GM18508 (cell line): ENCODE data around the gene MYO18A.

Source experiments
- ATAC-seq: cut with Tn5 transposase; IDR thresholded peaks from one replicate; pipeline ENCODE4 v1.9.1; 2021; ENCODE audit warnings: moderate number of reproducible peaks; ENCODE audit not compliant: insufficient read depth, unreplicated experiment

MYO18A gene

DNA sequence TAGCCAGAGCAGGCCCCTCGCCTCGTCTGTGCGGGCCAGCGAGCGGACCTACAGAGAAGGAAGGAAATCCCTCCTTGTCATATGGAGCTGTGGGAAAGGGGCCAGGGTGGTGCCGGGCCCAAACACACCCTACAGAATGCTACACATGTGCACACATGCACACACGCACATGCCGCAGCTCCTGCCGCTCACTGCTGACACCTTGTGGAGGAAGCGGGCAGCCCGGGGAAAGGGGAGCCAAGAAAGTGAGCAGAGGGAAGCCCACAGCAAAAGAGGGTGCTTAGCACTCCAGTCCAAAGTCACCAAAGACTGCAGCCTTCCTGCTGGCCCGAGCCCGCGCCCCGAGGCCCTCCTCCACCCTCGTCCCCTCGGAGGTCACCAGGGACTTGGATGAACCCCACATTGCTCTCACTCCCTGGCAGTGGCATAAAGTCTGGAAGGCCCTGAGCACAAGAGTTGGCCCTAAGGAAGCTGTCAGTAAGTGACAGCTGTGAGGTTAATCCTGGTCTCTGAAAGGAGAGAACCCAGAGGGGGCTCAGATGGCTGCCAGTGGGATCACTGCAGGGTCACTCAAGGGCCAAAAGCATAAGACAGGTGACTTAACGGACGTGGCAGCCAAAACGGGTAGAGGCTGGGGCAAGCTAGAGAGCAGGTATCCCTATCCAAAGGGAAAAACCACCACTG, 68.2 kb downstream of the MYO18A start:
- no peak for ATAC-seq

- ATAC-seq, result no peak
These were observed 69.8 kb downstream of the MYO18A start for GRCh38 chr17:29110372-29110757.

DNA sequence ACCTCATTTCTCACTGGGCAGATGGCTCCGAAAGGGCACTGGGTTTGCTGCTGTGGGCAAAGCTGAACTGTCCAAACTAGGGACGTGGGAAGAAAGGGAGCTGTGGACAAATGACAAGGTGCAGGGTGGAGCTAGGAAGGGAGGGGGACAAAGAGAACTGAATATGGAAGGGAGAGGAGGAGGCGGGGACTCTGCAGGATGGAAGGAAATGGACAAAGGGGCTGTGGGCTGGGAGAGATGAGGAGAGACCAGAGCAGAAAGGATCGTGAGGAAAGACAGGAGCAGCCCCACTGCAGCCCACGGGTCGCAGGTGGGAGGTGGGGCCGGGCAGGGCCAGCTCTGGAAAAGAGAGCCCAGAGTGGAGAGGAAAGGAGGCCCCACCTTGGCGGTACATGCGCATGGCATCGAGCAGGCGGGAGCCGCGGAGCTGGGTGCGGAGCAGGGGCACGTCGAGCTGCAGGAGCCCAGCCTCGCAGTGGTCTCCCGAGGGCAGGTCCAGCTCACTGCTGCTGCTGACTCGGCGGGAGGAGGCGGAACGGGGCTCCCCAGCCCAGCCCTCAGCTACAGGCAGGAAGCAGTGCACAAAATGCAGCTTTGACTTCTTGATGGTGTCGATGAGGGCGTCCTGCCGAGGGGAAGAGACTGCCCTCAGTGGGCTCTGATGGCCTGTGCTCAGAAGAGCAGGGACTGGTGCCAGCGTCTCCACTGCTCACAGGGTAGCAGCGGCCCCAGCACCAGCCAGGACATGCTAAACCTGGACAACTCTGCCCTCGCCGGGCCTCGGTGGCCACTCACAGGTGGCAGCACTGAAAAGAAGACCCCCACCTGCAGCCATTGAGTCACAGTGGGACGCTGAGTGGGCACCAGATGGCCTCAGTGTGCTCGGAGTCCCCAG, 70.5 kb downstream of the MYO18A start:
- ATAC-seq, result no peak

- ATAC-seq, result no peak
These were observed 71.2 kb downstream of the MYO18A start for GRCh38 chr17:29108823-29109476.

- ATAC-seq, result no peak
These were observed 72.0 kb downstream of the MYO18A start for GRCh38 chr17:29107933-29108822.

GRCh38 chr17:29107084-29107483, 73.1 kb downstream of the MYO18A start:
- ATAC-seq, result no peak

GRCh38 chr17:29103341-29103740, 76.9 kb downstream of the MYO18A start:
- no peak for ATAC-seq

DNA sequence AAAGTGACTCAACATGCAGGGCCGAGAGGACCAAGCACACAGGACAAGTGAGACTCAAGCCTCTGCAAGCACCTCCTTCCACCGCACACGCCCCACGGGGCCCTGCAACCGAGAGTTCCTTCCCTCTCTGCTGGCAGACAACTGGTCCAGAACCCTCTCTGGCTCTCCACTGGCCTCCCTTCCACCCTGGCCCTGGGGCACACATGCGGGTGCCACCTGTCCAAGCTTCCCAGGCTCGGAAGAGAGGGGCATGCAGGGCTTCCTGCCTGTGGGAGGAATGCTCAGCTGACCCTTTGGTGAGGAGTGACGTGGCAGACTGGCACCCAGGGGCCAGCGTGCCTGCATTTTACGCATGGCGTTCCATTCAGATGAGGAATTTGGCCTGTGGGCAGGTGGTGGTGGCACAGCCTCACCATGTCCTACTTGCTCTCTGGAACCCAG, 77.4 kb downstream of the MYO18A start:
- no peak for ATAC-seq

DNA sequence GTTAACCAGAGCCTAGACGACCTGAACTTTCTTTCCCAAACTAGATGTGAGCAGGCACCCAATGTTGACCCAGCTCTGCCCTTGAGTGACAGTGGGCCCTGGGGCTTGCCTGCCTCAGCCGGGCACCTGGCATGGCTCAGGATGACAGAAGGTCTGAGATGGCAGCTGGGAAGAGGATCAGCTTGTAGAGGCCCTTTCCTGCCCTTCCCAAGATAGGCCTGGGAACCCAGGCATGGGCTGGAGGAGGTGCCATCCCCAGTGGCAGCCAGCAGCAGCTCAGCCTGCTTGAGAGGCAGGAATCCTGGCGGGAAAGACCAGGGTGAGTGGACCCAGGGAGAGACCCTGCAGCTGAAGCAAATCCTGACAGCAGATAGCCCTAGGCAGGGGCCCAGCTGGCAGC, 78.2 kb downstream of the MYO18A start:
- no peak for ATAC-seq

- ATAC-seq, result no peak
These were observed 79.9 kb downstream of the MYO18A start for GRCh38 chr17:29100296-29100695.

DNA sequence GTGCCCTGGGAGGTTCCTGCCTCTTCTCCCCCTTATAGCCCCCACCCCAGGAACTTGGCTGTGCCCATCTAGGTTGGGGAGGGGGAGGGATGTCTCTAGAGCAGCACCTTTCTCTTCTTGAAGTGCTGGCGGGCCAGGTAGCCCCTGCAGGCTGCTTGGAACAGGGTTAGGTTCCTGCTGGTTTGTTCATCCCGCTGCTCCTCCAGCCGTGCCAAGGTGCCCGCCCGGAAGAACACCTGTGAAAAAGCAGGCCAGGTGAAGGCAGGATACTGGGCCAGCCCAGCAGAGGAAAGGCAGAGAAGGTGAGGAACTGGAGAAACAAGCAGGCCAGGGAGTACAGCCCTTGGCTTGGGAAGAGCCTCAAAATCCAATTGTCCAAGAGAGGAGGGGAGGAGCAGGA, 80.7 kb downstream of the MYO18A start:
- ATAC-seq, result no peak

DNA sequence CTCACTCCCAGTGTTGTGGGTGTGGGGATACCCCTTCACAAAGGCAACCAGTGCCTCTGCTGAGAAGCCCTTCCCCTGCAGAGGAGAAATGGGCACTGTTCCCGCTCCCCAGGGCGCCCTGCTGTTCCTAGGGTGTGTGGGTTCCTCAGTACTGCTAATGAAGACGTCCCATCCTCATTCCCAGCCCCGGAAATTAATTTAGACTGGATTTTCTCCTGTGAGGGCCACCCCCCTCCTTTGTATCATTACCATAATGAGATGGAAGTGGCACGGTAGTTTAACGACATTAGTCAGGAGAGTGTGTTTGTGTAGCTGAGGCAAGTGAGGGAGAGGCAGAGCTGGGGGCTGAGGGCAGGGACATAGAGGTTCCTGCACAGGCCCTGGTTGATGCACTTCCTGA, 84.1 kb downstream of the MYO18A start:
- ATAC-seq, result no peak

DNA sequence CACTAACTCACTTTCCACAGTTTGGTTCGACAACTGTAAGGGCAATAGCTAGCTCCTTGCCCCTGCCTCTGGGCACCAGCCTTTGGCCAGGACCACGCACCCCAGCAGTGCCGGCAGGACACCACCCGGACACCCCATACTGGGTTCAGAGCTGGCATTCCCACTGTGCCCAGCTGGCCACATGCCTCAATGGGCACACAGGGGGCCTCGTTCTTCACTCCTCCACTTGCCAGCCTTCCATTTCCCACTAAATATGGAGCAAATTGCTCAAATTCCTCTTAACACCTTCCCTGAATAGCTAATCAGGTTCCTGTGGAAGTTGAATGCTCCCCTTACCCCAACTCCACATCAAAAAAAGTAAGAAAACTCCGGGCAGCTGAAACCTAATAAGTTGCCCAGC, 84.8 kb downstream of the MYO18A start:
- no peak for ATAC-seq

DNA sequence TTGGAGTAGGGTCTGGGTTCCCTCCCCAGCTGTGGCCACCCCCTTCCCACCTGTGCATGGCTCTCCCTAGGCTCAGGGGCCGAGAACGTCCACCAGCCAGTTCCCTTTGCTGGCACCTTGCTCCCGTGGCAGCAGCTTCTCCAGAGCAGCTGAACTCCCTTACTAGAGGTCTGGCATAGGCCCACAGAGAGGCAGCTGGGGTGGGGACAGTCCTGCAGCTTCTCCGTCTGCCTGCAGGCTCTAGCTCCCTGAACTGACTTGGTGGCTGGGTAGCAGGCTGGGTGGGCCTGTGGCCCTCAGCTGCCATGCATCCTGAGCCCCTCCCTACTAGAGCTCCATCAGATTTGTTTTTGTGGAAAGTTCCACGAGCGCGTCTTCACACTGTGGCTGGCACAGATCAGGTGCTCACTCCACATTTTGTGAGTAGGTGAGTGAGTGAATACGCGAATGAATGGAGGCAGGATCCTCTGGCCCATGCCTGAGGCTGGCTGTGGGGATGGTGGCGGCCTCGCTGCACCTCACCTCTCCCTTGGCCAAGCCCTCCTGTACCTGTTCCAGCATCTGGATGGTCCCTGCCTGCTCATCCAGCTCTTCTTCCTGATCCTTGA, 86.0 kb downstream of the MYO18A start:
- no peak for ATAC-seq

GRCh38 chr17:29093090-29093871, 86.9 kb downstream of the MYO18A start:
- ATAC-seq, result no peak

- no peak for ATAC-seq
These were observed 88.5 kb downstream of the MYO18A start for GRCh38 chr17:29091606-29092289.

- no peak for ATAC-seq
These were observed 89.2 kb downstream of the MYO18A start for GRCh38 chr17:29090750-29091605.

- no peak for ATAC-seq
These were observed 90.1 kb downstream of the MYO18A start for GRCh38 chr17:29090108-29090507.
